Left lung (tissue), 10 donors: ENCODE measurements around the gene CPNE8. TPM values are rescaled to one million over a fixed set of nuclear protein-coding genes. Genes with fewer than 3 reads are reported as not detected.

Source experiments
- ATAC-seq: fragments of 200-7000 bp; cut with Tn5 transposase; one replicate; pipeline ENCODE4 v1.9.1; 2020; ENCODE audit warnings: moderate library complexity
- DNase-seq, 4 donors: peaks; one replicate each; pipeline ENCODE4 v3.0.0-alpha.2; 2013 to 2020
- H3K27ac ChIP-seq, 2 donors: fragments of 200-600 bp; sonication (generic) in 1 of 2; one replicate each; pipeline versions ENCODE4 v1.5.0 to v1.8.0; 2020 to 2021
- H3K27me3 ChIP-seq, 2 donors: fragments of 200-600 bp; sonication (generic) in 1 of 2; one replicate each; pipeline versions ENCODE4 v1.5.0 to v1.8.0; 2020 to 2021
- H3K36me3 ChIP-seq, 2 donors: fragments of 200-600 bp; sonication (generic) in 1 of 2; one replicate each; pipeline versions ENCODE4 v1.5.0 to v1.8.0; 2020 to 2021
- H3K4me1 ChIP-seq, 2 donors: fragments of 200-600 bp; one replicate each; pipeline ENCODE4 v1.8.0; 2021
- H3K4me3 ChIP-seq, 2 donors: fragments of 200-600 bp; sonication (generic) in 1 of 2; one replicate each; pipeline versions ENCODE4 v1.5.0 to v1.8.0; 2020 to 2021; ENCODE audit warnings: mild to moderate bottlenecking in 1 of 2
- H3K9me3 ChIP-seq, 2 donors: fragments of 200-600 bp; sonication (generic) in 1 of 2; one replicate each; pipeline versions ENCODE4 v1.5.0 to v1.8.0; 2020 to 2021
- CTCF ChIP-seq, 2 donors: fragments of 200-600 bp; sonication (generic) in 1 of 2; IDR thresholded peaks; one replicate each; pipeline versions ENCODE4 v1.5.0 to v1.8.0; 2021; ENCODE audit warnings: antibody characterized with exemption in 2 of 2
- intact Hi-C, 2 donors: fragments of 100-400 bp; cut with DNase I; formaldehyde crosslinking; loops; one replicate each; pipeline versions ENCODE4 v1.11.2 to v1.14.2; 2022
- polyA plus RNA-seq, 6 donors: library from polyadenylated mRNA; unstranded; fragments of 120-200 nt; gene quantifications; one replicate each; pipeline ENCODE4 v1.2.1, GENCODE V29; 2013; ENCODE audit not compliant: insufficient read length in 6 of 6
- total RNA-seq, 2 donors: library from RNA; stranded (reverse); fragmentation: NEBNext Ultra II Directional; extraction: Animal tissue kit (Norgen Biotek cat#: 25700); gene quantifications; one replicate each; pipeline ENCODE4 v1.2.1, GENCODE V29; 2021
- donor health status: DM: no; HTN: yes; CAD: no.
- donor health status: DM: no; HTN: no; CAD: no.

Gene CPNE8
- total and polyA plus RNA-seq, 8 donors: 6.4 to 25.8 (median 9.3) TPM

GRCh38 chr12:38934078-38934584, 28.7 kb upstream of the CPNE8 start:
- no peaks in the 10 kb centered on the region for H3K4me1 ChIP-seq
- H3K4me3 ChIP-seq: no peak overlapping the region
- DNase-seq (no peak), ATAC-seq (no peak)
- no peaks in the 10 kb centered on the region for H3K27me3 ChIP-seq
- no peak for TF ChIP-seq CTCF (IDR thresholded peaks at IDR 0.05)
- intact Hi-C loops: no loop called here
- no peaks in the 10 kb centered on the region for H3K36me3 ChIP-seq
- H3K27ac ChIP-seq: no peak overlapping the region
- peaks cover 0 to 15% of the 10 kb centered on the region in 2 donors for H3K9me3 ChIP-seq

DNA sequence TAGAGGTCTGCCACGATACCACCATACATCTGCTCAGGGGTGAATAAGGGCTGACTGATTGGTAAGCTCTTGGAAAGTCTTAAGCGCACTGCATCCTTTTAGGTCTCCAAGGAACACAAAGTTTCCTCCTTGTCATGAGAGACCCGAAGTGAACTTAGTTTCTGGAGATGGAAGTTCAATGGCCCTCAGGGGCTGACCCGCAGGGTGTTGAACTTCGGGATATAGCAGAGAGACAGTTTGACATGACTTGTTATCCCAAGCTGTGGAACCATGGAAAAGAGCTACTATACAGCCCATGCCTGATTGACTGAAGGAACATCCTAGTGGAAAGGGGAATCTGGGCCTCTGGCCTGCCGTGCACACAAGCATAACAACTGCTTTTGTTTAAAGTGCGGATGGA, 26.9 kb upstream of the CPNE8 start:
- Histone ChIP-seq H3K27ac (no peak overlapping the region), H3K27me3 (no peaks in the 10 kb centered on the region), H3K9me3 (peaks cover 0 to 5% of the 10 kb centered on the region in 2 donors), H3K36me3 (no peaks in the 10 kb centered on the region), H3K4me3 (no peak overlapping the region), H3K4me1 (no peaks in the 10 kb centered on the region)
- no peak for TF ChIP-seq CTCF (IDR thresholded peaks at IDR 0.05)
- intact Hi-C loops: no loop called here
- ATAC-seq: no peak
- no peak for DNase-seq

- intact Hi-C loops: no loop called here
- Histone ChIP-seq H3K9me3 (no peaks in the 10 kb centered on the region), H3K27me3 (no peaks in the 10 kb centered on the region), H3K4me1 (no peaks in the 10 kb centered on the region), H3K4me3 (no peak overlapping the region), H3K27ac (no peak overlapping the region), H3K36me3 (no peaks in the 10 kb centered on the region)
- no peak for DNase-seq
- no peak for TF ChIP-seq CTCF (IDR thresholded peaks at IDR 0.05)
- ATAC-seq: no peak
These were observed 26.1 kb upstream of the CPNE8 start for GRCh38 chr12:38931461-38931860.

- Histone ChIP-seq H3K4me3 (no peak overlapping the region), H3K27ac (no peak overlapping the region), H3K27me3 (no peaks in the 10 kb centered on the region), H3K4me1 (no peaks in the 10 kb centered on the region), H3K9me3 (no peaks in the 10 kb centered on the region), H3K36me3 (no peaks in the 10 kb centered on the region)
- intact Hi-C loops: no loop called here
- TF ChIP-seq CTCF (IDR thresholded peaks at IDR 0.05): no peak
- DNase-seq (no peak), ATAC-seq (no peak)
These were observed 25.6 kb upstream of the CPNE8 start for GRCh38 chr12:38930990-38931389.

DNA sequence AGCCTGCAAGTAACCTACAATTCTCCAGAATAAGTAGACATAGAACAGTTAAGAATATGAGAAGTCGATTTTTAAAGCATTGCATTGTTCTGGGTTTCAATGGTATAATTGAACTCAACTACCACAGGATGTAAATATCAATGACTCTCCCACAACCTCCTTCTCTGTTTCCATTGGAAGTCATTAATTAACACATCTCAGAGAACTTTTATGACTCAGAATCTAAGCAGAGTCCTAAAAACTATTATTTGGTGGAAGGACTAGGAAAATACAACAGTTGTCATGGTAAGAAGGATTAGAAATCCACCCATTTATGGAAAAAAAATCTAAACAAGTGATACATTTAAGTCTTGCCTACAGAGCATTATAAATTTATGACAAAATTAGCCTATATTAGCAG, 21.1 kb upstream of the CPNE8 start:
- Histone ChIP-seq H3K36me3 (no peaks in the 10 kb centered on the region), H3K9me3 (no peaks in the 10 kb centered on the region), H3K4me1 (no peaks in the 10 kb centered on the region), H3K4me3 (no peak overlapping the region), H3K27me3 (no peaks in the 10 kb centered on the region), H3K27ac (no peak overlapping the region)
- intact Hi-C loops: no loop called here
- DNase-seq: no peak
- no peak for TF ChIP-seq CTCF (IDR thresholded peaks at IDR 0.05)
- no peak for ATAC-seq
